Transverse colon (tissue), 4 donors: Measurements from ENCODE around the gene RSPH9.

Source experiments
- CTCF ChIP-seq, 5 experiments: fragments of 200-600 bp in 3 of 5; fragments of 450-650 bp in 2 of 5; sonication (generic) in 3 of 5; IDR thresholded peaks; 1 replicate in 2 of 5; 2 replicates in 3 of 5; pipeline ENCODE4 v1.5.1; 2016 to 2017; ENCODE audit warnings: antibody characterized with exemption in 5 of 5, inconsistent platforms in 3 of 5, mild to moderate bottlenecking in 2 of 5, moderate library complexity in 1 of 5
- EP300 ChIP-seq: sonication (generic); formaldehyde crosslinking; IDR thresholded peaks from one replicate; pipeline ENCODE4 v1.6.1; 2017; ENCODE audit warnings: antibody characterized with exemption, low read depth
- POLR2A ChIP-seq: fragments of 450-650 bp; IDR thresholded peaks from one replicate; pipeline ENCODE4 v1.6.1; 2016; ENCODE audit warnings: antibody characterized with exemption, mild to moderate bottlenecking, moderate library complexity
- POLR2AphosphoS5 ChIP-seq, 3 donors: sonication (generic); formaldehyde crosslinking; IDR thresholded peaks; one replicate each; pipeline ENCODE4 v1.6.1; 2016; ENCODE audit warnings: antibody characterized with exemption in 3 of 3

GRCh38 chr6:43639984-43640800 is 4.6 kb upstream of the RSPH9 start:
- TF ChIP-seq CTCF (IDR thresholded peaks at IDR 0.05) (no peak), POLR2AphosphoS5 (IDR thresholded peaks at IDR 0.05) (no peak), EP300 (no peak), POLR2A (no peak)
